Progenitor cell of endocrine pancreas (in vitro differentiated cells): ENCODE results near the gene PLA1A. TPM values are rescaled to one million over a fixed set of nuclear protein-coding genes. Genes with fewer than 3 reads are reported as not detected.

Experiments
- DNase-seq: peaks from one replicate; pipeline ENCODE4 v3.0.0; 2021; ENCODE audit warnings: low spot score; ENCODE audit not compliant: unreplicated experiment
- H3K27ac Mint-ChIP-seq: 2 replicates; pipeline ENCODE4 v1.8.0; 2021; ENCODE audit warnings: mild to moderate bottlenecking, moderate library complexity, mixed read lengths
- H3K27me3 Mint-ChIP-seq: 2 replicates; pipeline ENCODE4 v1.8.0; 2021; ENCODE audit warnings: mixed read lengths
- H3K36me3 Mint-ChIP-seq: 2 replicates; pipeline ENCODE4 v1.8.0; 2022; ENCODE audit warnings: mixed read lengths; ENCODE audit not compliant: insufficient read depth
- H3K4me1 Mint-ChIP-seq: 2 replicates; pipeline ENCODE4 v1.8.0; 2021; ENCODE audit warnings: low read depth, mixed read lengths
- H3K4me3 Mint-ChIP-seq: 2 replicates; pipeline ENCODE4 v1.8.0; 2021; ENCODE audit warnings: low read depth, mild to moderate bottlenecking, moderate library complexity, mixed read lengths
- H3K9me3 Mint-ChIP-seq: 2 replicates; pipeline ENCODE4 v1.8.0; 2021; ENCODE audit warnings: low read depth, mixed read lengths
- CTCF ChIP-seq: fragments of 200-600 bp; sonication (generic); IDR thresholded peaks from one replicate; pipeline ENCODE4 v1.5.0; 2021; ENCODE audit warnings: antibody characterized with exemption, mild to moderate bottlenecking; ENCODE audit not compliant: unreplicated experiment
- total RNA-seq: library from RNA; stranded (reverse); gene quantifications from 2 replicates; pipeline ENCODE4 v1.2.1, GENCODE V29; 2021

The PLA1A gene
- total RNA-seq, 1 donor from 2014 or later = not detected

GRCh38 chr3:119626196-119626595 lies 28.5 kb downstream of the PLA1A start:
- DNase-seq = no peak
- no peaks in the 10 kb centered on the region for H3K9me3 Mint-ChIP-seq
- H3K27ac Mint-ChIP-seq = no peak overlapping the region
- H3K27me3 Mint-ChIP-seq = peaks cover 17% of the 10 kb centered on the region
- no peaks in the 10 kb centered on the region for H3K4me1 Mint-ChIP-seq
- no peaks in the 10 kb centered on the region for H3K36me3 Mint-ChIP-seq
- TF ChIP-seq CTCF = no peak
- no peak overlapping the region for H3K4me3 Mint-ChIP-seq

GRCh38 chr3:119627461-119627860 lies 29.8 kb downstream of the PLA1A start:
- TF ChIP-seq CTCF = no peak
- Mint-ChIP-seq H3K36me3 (no peaks in the 10 kb centered on the region), H3K27me3 (peaks cover 17% of the 10 kb centered on the region), H3K27ac (no peak overlapping the region), H3K4me3 (no peak overlapping the region), H3K4me1 (no peaks in the 10 kb centered on the region), H3K9me3 (no peaks in the 10 kb centered on the region)
- no peak for DNase-seq

GRCh38 chr3:119628390-119628789 lies 30.7 kb downstream of the PLA1A start:
- no peak overlapping the region for H3K27ac Mint-ChIP-seq
- no peak for DNase-seq
- no peaks in the 10 kb centered on the region for H3K4me1 Mint-ChIP-seq
- TF ChIP-seq CTCF = no peak
- no peaks in the 10 kb centered on the region for H3K36me3 Mint-ChIP-seq
- peaks cover 17% of the 10 kb centered on the region for H3K27me3 Mint-ChIP-seq
- no peaks in the 10 kb centered on the region for H3K9me3 Mint-ChIP-seq
- H3K4me3 Mint-ChIP-seq = no peak overlapping the region

GRCh38 chr3:119628816-119629445 lies 31.2 kb downstream of the PLA1A start:
- Mint-ChIP-seq H3K36me3 (no peaks in the 10 kb centered on the region), H3K27me3 (peaks cover 17% of the 10 kb centered on the region), H3K9me3 (no peaks in the 10 kb centered on the region), H3K27ac (no peak overlapping the region), H3K4me3 (no peak overlapping the region), H3K4me1 (no peaks in the 10 kb centered on the region)
- TF ChIP-seq CTCF = no peak
- no peak for DNase-seq

GRCh38 chr3:119630128-119630879 lies 32.6 kb downstream of the PLA1A start:
- H3K27me3 Mint-ChIP-seq = peaks cover 14% of the 10 kb centered on the region
- H3K4me1 Mint-ChIP-seq = no peaks in the 10 kb centered on the region
- H3K36me3 Mint-ChIP-seq = no peaks in the 10 kb centered on the region
- H3K9me3 Mint-ChIP-seq = no peaks in the 10 kb centered on the region
- TF ChIP-seq CTCF = no peak
- no peak overlapping the region for H3K27ac Mint-ChIP-seq
- no peak overlapping the region for H3K4me3 Mint-ChIP-seq
- no peak for DNase-seq
